ENCODE results near the gene LY86. TPM values are rescaled to one million over a fixed set of nuclear protein-coding genes. Genes with fewer than 3 reads are reported as not detected.

Gene LY86
- polyA plus RNA-seq, 1 donor from 2014 or later: not detected

DNA sequence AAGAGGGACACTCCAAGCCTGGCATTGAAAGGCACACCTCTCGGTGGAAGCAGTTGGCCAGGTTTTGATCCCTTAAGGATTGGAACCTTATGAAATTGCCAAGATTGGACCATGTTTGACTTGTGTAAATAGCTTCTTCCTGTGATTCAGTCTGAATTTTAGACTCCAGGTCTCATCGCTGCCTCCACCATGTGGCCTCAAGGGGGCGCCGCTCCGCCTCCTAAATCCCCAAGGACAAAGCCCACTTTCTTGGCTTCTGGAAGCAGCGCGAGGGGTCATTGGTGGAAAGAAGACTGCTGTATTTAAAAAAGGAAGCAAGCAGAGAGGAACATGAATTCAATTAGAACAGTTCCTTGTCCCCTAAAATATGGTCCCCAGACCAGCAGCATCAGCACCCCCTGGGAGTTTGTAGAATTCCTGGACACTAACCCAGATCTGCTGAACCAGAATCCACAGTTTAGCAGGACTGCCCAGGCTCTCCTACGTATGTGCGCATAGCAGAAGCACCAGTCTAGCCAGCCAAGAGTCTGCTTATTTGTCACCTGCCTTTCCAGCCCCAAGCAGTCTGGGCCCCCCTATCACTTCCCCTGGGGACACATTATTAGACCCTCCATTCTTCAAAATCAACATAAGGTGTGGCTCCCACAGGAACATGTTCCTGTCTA lies 108.5 kb downstream of the LY86 start:
- Histone ChIP-seq H3K9me2 (ENCODE audit: insufficient read depth, low read length) (no peaks in the 10 kb centered on the region), H3K36me3 (ENCODE audit: insufficient read depth, low read length) (no peaks in the 10 kb centered on the region), H2AFZ (ENCODE audit: low read depth, low read length) (no peak overlapping the region), H3K9ac (ENCODE audit: low read length) (no peak overlapping the region), H3F3A (ENCODE audit: insufficient read depth, low read length, poor library complexity, severe bottlenecking) (no peaks in the 10 kb centered on the region), H3K79me2 (replicated peaks; ENCODE audit: insufficient read depth, low read length) (no peaks in the 10 kb centered on the region), H3K4me2 (ENCODE audit: low read length) (no peak overlapping the region), H3K9me3 (ENCODE audit: low read length) (no peaks in the 10 kb centered on the region), H3K27me3 (ENCODE audit: insufficient read depth, low read depth, low read length) (no peaks in the 10 kb centered on the region), H3K27ac (ENCODE audit: low read length) (no peak overlapping the region), H3K4me3 (ENCODE audit: low read length) (no peak overlapping the region), H4K20me1 (ENCODE audit: insufficient read depth) (no peaks in the 10 kb centered on the region)
- TF ChIP-seq TAF1 (IDR thresholded peaks at IDR 0.05; ENCODE audit: low read depth) (no peak), EP300 (conservative IDR thresholded peaks at IDR 0.05; ENCODE audit: poor library complexity, severe bottlenecking) (no peak), MXI1 (conservative IDR thresholded peaks at IDR 0.05; ENCODE audit: poor library complexity, severe bottlenecking) (no peak), EZH2 (IDR thresholded peaks at IDR 0.05; ENCODE audit: borderline replicate concordance, insufficient read depth, low read length, poor library complexity, severe bottlenecking) (no peak), SMC3 (conservative IDR thresholded peaks at IDR 0.05; ENCODE audit: poor library complexity) (no peak), POLR2AphosphoS5 (IDR thresholded peaks at IDR 0.05) (no peak), RAD21 (conservative IDR thresholded peaks at IDR 0.05) (no peak)
- TF ChIP-seq, protein P1, sequence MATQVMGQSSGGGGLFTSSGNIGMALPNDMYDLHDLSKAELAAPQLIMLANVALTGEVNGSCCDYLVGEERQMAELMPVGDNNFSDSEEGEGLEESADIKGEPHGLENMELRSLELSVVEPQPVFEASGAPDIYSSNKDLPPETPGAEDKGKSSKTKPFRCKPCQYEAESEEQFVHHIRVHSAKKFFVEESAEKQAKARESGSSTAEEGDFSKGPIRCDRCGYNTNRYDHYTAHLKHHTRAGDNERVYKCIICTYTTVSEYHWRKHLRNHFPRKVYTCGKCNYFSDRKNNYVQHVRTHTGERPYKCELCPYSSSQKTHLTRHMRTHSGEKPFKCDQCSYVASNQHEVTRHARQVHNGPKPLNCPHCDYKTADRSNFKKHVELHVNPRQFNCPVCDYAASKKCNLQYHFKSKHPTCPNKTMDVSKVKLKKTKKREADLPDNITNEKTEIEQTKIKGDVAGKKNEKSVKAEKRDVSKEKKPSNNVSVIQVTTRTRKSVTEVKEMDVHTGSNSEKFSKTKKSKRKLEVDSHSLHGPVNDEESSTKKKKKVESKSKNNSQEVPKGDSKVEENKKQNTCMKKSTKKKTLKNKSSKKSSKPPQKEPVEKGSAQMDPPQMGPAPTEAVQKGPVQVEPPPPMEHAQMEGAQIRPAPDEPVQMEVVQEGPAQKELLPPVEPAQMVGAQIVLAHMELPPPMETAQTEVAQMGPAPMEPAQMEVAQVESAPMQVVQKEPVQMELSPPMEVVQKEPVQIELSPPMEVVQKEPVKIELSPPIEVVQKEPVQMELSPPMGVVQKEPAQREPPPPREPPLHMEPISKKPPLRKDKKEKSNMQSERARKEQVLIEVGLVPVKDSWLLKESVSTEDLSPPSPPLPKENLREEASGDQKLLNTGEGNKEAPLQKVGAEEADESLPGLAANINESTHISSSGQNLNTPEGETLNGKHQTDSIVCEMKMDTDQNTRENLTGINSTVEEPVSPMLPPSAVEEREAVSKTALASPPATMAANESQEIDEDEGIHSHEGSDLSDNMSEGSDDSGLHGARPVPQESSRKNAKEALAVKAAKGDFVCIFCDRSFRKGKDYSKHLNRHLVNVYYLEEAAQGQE (IDR thresholded peaks at IDR 0.05; ENCODE audit: borderline replicate concordance): no peak
- TF ChIP-seq, protein P2, sequence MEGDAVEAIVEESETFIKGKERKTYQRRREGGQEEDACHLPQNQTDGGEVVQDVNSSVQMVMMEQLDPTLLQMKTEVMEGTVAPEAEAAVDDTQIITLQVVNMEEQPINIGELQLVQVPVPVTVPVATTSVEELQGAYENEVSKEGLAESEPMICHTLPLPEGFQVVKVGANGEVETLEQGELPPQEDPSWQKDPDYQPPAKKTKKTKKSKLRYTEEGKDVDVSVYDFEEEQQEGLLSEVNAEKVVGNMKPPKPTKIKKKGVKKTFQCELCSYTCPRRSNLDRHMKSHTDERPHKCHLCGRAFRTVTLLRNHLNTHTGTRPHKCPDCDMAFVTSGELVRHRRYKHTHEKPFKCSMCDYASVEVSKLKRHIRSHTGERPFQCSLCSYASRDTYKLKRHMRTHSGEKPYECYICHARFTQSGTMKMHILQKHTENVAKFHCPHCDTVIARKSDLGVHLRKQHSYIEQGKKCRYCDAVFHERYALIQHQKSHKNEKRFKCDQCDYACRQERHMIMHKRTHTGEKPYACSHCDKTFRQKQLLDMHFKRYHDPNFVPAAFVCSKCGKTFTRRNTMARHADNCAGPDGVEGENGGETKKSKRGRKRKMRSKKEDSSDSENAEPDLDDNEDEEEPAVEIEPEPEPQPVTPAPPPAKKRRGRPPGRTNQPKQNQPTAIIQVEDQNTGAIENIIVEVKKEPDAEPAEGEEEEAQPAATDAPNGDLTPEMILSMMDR (IDR thresholded peaks at IDR 0.05; ENCODE audit: poor library complexity, severe bottlenecking): no peak

- H3K9me2 ChIP-seq (ENCODE audit: insufficient read depth, low read length): no peaks in the 10 kb centered on the region
- no peak overlapping the region for H3K4me3 ChIP-seq (ENCODE audit: low read length)
- no peak overlapping the region for H3K4me2 ChIP-seq (ENCODE audit: low read length)
- no peaks in the 10 kb centered on the region for H3K9me3 ChIP-seq (ENCODE audit: low read length)
- no peaks in the 10 kb centered on the region for H4K20me1 ChIP-seq (ENCODE audit: insufficient read depth)
- no peak overlapping the region for H2AFZ ChIP-seq (ENCODE audit: low read depth, low read length)
- no peaks in the 10 kb centered on the region for H3F3A ChIP-seq (ENCODE audit: insufficient read depth, low read length, poor library complexity, severe bottlenecking)
- no peak overlapping the region for H3K27ac ChIP-seq (ENCODE audit: low read length)
- no peak for TF ChIP-seq EP300 (conservative IDR thresholded peaks at IDR 0.05; ENCODE audit: poor library complexity, severe bottlenecking)
- TF ChIP-seq EZH2 (IDR thresholded peaks at IDR 0.05; ENCODE audit: borderline replicate concordance, insufficient read depth, low read length, poor library complexity, severe bottlenecking): no peak
- TF ChIP-seq, protein P2 (IDR thresholded peaks at IDR 0.05; ENCODE audit: poor library complexity, severe bottlenecking): no peak
- TF ChIP-seq, protein P1 (IDR thresholded peaks at IDR 0.05; ENCODE audit: borderline replicate concordance): no peak
- TF ChIP-seq TAF1 (IDR thresholded peaks at IDR 0.05; ENCODE audit: low read depth): no peak
- TF ChIP-seq SMC3 (conservative IDR thresholded peaks at IDR 0.05; ENCODE audit: poor library complexity): no peak
- TF ChIP-seq MXI1 (conservative IDR thresholded peaks at IDR 0.05; ENCODE audit: poor library complexity, severe bottlenecking): no peak
- no peak for TF ChIP-seq POLR2AphosphoS5 (IDR thresholded peaks at IDR 0.05)
- no peak for TF ChIP-seq RAD21 (conservative IDR thresholded peaks at IDR 0.05)
- no peaks in the 10 kb centered on the region for H3K27me3 ChIP-seq (ENCODE audit: insufficient read depth, low read depth, low read length)
- no peaks in the 10 kb centered on the region for H3K36me3 ChIP-seq (ENCODE audit: insufficient read depth, low read length)
- no peaks in the 10 kb centered on the region for H3K79me2 ChIP-seq (replicated peaks; ENCODE audit: insufficient read depth, low read length)
- no peak overlapping the region for H3K9ac ChIP-seq (ENCODE audit: low read length)
These were observed 109.1 kb downstream of the LY86 start for GRCh38 chr6:6697620-6698019.

All from neural cell (in vitro differentiated cells).